NCI-H187 (cell line): Measurements from ENCODE around the gene PCGF3.

ENCODE experiments used
- DNase-seq, 2 experiments: peaks; one replicate each; lab custom pipeline; 2025; lab: John Stamatoyannopoulos, UW

The PCGF3 gene

DNA sequence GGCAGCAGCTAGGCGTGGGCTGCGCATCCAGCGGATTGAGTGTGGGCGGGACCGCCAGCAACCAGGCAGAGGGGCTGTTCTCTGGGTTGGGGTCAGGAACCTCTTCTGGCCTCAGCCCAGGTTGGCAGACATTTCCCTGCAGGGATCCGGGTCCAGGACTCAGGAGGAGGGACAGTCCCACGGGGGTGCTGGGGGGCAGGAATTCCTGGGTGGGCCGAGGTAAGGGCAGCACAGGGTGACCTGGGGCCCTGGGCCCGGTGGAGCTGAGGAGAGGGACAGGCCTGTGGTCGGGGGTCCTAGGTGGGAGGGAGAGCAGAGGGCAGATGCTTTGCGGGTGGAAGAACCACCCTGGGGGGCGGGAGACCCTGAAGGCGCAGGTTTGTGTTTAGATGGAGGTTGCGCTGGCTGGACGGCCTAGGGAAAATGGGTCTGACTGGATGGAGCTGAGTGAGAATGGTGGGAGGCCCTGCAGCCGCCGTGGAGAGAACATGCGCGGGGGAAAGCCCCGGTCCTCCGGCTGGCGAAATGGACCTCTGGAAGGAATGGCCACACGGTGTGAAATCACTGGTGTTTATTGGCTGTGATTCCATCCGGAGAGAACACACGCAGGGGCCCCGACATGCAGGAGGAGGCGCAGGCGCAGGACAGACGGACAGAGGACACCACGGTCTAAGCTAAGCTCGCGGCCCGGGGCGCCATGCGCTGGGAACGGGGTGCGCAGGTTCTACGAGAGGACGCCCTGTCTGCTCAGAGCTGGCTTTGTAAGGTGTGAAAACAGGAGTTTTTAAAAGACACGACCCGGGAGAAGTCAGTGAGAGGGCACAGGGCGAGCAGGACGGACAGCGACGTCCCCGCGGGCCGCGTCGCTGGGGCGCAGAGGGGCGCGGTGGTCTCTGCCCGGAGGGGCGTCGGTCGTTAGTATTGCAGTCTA is 79.0 kb downstream of the PCGF3 start:
- DNase-seq: no peak

GRCh38 chr4:785332-786073 is 79.9 kb downstream of the PCGF3 start:
- DNase-seq: no peak

- no peak for DNase-seq
Measured at GRCh38 chr4:786074-786741, 80.6 kb downstream of the PCGF3 start.

DNA sequence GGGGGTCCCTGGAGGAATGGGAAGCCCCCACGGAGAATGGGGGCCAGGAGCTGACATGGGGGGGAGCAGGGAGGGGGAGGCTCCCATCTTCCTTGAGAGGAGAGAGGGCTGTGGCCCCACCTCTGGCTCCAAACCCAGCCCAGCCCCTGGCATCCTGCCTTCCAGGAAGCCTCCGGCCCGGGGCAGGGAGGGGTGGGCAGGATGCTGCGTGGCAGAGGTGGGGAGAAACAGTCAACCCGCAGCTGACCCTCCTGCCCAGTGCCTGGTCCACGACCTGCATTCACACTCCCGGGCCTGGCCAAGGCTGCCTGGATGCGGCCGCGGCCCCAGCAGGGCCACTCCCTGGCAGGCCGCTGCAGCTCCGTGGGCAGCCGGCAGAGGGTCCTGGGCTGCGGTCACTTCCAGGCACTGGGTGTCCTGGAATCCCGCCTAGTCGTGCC is 81.2 kb downstream of the PCGF3 start:
- DNase-seq: no peak

DNA sequence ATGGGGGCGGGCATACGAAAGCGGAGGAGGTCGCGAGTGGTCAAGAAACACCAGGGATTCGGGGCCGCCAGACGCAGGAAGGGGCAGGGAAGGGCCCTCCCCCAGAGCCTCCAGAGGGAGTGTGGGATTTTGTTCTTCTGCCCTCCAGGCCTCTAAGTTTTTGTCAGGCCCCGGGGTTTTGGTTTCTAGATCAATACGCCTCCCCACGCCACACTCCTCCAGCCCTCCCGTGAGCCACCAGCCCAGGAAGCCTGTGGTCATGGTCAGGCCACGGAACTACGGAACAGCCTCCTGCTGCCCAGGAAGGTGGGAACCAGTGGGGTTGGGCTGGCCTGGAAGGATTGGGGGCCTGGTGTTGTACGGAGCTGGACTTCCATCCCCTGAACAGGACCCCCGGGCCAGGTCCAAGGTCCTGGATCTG is 81.9 kb downstream of the PCGF3 start:
- DNase-seq: no peak

DNA sequence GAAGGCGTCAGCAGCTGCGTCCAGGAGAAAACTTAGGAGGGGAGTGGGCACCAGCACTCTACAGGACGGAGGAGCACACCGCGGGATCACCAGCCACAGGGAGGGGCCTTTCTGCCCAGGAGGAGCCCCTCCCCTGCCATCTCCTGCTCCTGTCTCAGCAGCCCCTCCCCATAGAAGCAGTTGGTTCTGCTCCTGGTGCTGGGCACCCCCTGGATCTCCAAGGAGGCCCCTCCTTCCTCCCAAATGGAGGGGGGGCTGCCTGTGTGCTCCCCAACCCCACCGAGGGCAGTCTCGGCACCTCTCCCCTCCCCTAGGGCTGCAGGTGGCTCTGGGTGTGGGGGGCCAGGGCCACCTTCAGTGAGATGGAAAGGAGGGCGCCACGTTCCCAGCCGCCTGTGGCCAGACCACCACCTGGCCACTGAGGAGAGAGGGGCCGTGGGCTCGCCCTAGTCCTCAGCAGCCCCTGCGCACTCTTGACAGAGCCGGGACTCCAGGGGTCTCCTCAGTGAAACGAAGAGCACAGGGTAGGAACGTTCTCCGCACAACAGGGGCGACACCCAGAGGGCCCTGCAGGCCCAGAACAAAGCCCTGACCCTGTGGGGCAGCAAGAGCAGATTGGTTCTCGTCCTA is 82.5 kb downstream of the PCGF3 start:
- DNase-seq: no peak

- DNase-seq: no peak
Measured at GRCh38 chr4:788636-789297, 83.1 kb downstream of the PCGF3 start.

- DNase-seq: no peak
Measured at GRCh38 chr4:789571-790465, 84.2 kb downstream of the PCGF3 start.

- DNase-seq: no peak
Measured at GRCh38 chr4:790466-790820, 84.8 kb downstream of the PCGF3 start.

DNA sequence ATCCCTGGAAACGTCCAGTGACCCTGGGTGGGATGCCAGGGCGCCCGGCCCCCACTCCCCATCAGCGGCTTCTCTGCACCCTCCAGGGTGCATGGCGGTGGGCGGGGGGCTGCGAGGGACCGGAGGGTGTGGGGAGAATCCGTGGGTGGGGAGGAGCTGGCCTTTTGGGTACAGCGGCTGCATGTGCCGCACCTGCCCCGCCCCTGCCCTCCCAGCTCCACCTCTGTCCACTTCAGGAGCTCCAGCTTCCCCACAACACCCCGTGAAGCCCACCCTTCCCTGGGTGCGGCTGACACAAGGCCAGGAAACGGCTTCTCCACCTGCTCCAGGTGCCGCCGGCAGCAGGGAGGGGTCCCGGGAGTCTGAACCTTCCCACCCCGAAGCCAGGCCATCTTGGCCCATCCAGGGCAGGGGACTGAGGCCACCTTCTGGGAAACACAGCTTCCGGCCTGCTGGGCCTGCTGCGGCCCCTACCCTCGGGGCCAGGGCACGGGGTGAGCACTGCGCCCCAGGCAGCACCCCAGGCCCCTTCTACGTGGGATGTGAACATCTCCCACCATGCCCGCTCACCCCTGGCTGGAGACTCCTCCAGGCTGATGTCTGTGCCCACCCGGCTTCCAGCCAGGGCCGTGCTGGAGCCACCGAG is 85.7 kb downstream of the PCGF3 start:
- DNase-seq: no peak

GRCh38 chr4:791898-792625 is 86.4 kb downstream of the PCGF3 start:
- DNase-seq: no peak

GRCh38 chr4:792626-793092 is 87.0 kb downstream of the PCGF3 start:
- DNase-seq: no peak

- DNase-seq: no peak
Measured at GRCh38 chr4:793093-793861, 87.6 kb downstream of the PCGF3 start.

DNA sequence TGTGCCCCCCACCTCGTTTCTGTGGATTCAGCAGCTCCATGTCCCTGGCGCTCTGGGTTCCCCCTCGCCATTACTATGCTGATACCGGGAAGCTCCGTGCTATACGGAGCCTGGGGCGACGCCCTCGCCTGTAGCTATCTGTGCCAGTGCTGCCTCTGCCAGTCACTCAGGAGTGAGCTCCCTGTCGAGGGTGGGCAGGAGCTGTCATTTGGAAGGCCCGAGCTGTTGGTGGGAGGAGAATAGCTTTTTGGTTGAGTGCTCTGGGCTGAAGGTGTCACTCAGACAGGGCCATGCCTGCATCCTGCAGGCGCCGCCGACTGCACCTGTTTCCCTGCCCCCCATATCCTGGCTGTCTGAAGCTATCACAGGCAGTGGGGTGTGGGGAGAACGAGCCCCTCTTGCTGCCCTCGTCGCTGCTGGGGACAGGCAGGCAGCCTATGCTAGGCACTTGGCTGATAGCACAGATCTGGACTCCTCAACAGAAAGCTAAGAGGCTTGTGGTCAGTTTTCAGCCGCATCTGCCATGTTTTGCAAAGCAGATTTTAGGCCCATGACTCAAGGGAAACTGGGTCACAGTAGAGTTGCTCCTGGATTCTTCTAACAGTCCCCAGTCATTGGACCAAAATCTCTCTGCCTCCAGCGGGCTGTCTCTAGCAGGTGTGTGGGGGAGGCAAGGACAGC is 88.4 kb downstream of the PCGF3 start:
- no peak for DNase-seq

DNA sequence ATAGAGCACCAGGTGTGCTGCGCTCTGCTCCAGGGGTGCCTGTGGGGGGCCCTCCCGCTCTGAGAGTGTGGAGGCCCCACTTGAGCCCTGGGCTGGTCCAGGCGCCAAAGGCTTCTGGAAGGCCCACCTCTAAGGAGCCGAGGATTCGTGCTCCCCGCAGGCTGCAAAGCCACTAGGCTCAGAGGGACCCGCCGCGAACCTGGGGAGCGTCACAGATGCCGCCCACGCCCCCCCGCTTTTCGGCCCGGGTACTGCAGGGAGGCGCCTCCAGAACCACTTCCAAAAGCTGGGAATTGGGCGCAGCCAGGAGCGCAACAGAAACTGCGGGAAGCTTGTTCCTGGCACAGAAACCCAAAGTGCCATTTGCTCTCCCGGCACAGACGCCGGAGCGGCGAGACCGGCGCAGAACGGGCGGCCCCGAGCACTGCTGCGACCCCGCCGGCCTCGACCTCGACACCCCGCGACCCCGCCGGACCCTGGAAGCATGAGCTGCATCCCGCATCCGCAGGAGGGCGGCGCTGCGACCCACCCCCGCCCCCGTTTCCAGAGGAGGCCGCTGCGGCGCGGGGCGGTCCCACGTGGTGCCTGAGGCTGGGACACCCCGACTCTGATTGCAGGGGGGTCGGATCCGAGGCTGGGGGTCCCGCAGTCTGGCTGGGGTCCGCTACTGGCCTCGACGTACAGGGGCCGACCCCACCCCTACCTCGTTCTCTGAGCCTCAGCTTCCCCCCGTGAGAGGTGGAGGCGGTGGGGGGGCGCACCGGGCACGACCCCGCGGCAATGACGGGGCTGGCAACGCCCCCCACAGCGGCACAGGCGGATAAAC is 89.5 kb downstream of the PCGF3 start:
- no peak for DNase-seq

GRCh38 chr4:795726-796119 is 90.1 kb downstream of the PCGF3 start:
- DNase-seq: no peak

GRCh38 chr4:796206-796605 is 90.6 kb downstream of the PCGF3 start:
- no peak for DNase-seq
